Activated CD4-positive, alpha-beta T cell treated with anti-CD3 and anti-CD28 coated beads, Interleukin-2, amount 10 ng/mL, durations not matched to agents 24 days and 14 days (primary cell): ENCODE data around the gene CAPNS1. TPM values are rescaled to one million over a fixed set of nuclear protein-coding genes. Genes with fewer than 3 reads are reported as not detected.
"Not testable (repeated sequence)": the region's sequence is repeated elsewhere in the genome, so short reads cannot be mapped to it uniquely, and the experiment has no call there.

ENCODE experiments used
- DNase-seq: peaks from one replicate; pipeline ENCODE4 v3.0.0; 2022
- H3K27ac Mint-ChIP-seq: one replicate; pipeline ENCODE4 v1.8.0; 2022; ENCODE audit warnings: mild to moderate bottlenecking, mixed read lengths
- H3K27me3 Mint-ChIP-seq: one replicate; pipeline ENCODE4 v1.8.0; 2022; ENCODE audit warnings: mixed read lengths
- H3K36me3 Mint-ChIP-seq: one replicate; pipeline ENCODE4 v1.8.0; 2022; ENCODE audit warnings: low read depth, mild to moderate bottlenecking, mixed read lengths
- H3K4me1 Mint-ChIP-seq: one replicate; pipeline ENCODE4 v1.8.0; 2021; ENCODE audit warnings: mixed read lengths
- H3K4me3 Mint-ChIP-seq: one replicate; pipeline ENCODE4 v1.8.0; 2022; ENCODE audit warnings: mild to moderate bottlenecking, moderate library complexity, mixed read lengths
- H3K9me3 Mint-ChIP-seq: one replicate; pipeline ENCODE4 v1.8.0; 2021; ENCODE audit warnings: mixed read lengths
- intact Hi-C: fragments of 100-400 bp; cut with micrococcal nuclease; formaldehyde crosslinking; loops from one replicate; pipeline ENCODE4 v1.15.1; 2023
- total RNA-seq: library from RNA; stranded (reverse); gene quantifications from 2 replicates; pipeline ENCODE4 v1.2.3, GENCODE V29; 2022

CAPNS1 gene
- total RNA-seq, 1 donor from 2014 or later = 351 TPM

DNA sequence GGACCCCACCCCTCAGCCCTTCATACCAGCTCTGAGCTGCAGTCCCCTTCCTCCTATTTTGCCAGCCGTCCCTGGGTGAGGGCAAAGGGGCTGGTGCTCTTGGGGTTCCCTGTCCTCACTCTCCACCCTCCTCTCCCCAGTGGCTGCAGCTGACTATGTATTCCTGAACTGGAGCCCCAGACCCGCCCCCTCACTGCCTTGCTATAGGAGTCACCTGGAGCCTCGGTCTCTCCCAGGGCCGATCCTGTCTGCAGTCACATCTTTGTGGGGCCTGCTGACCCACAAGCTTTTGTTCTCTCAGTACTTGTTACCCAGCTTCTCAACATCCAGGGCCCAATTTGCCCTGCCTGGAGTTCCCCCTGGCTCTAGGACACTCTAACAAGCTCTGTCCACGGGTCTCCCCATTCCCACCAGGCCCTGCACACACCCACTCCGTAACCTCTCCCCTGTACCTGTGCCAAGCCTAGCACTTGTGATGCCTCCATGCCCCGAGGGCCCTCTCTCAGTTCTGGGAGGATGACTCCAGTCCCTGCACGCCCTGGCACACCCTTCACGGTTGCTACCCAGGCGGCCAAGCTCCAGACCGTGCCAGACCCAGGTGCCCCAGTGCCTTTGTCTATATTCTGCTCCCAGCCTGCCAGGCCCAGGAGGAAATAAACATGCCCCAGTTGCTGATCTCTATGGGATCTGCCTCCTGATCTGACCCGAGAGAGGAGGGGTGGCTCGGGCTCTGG is 10.0 kb downstream of the CAPNS1 start:
- no peak overlapping the region for H3K27ac Mint-ChIP-seq
- intact Hi-C loops = no loop called here
- peaks cover 3% of the 10 kb centered on the region for H3K4me1 Mint-ChIP-seq
- peaks cover 49% of the 10 kb centered on the region for H3K36me3 Mint-ChIP-seq
- H3K4me3 Mint-ChIP-seq = no peak overlapping the region
- no peak for DNase-seq
- H3K9me3 Mint-ChIP-seq = no peaks in the 10 kb centered on the region
- H3K27me3 Mint-ChIP-seq = no peaks in the 10 kb centered on the region

DNA sequence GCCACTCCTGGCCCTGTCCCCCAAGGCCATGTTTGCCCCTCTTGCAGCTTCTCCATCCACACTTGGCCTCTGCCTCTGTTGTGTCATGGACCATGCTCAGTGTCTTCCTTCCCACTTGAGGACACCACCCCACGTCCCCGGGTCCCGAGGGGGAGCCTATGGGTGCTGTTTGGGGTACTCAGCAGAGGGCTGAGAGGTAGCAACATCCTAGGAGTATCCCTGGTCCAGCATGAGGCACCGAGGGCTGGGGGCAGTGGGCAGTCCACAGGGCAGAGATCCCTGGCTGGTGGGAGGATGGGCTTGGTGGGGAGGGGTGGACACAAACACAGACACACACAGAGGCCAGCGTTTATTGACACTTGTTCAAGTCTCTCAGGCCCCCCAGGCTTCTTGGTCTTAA is 10.7 kb downstream of the CAPNS1 start:
- no peak overlapping the region for H3K4me3 Mint-ChIP-seq
- H3K4me1 Mint-ChIP-seq = peaks cover 3% of the 10 kb centered on the region
- H3K27ac Mint-ChIP-seq = no peak overlapping the region
- DNase-seq = no peak
- intact Hi-C loops = no loop called here
- H3K36me3 Mint-ChIP-seq = peaks cover 43% of the 10 kb centered on the region
- no peaks in the 10 kb centered on the region for H3K9me3 Mint-ChIP-seq
- H3K27me3 Mint-ChIP-seq = no peaks in the 10 kb centered on the region

DNA sequence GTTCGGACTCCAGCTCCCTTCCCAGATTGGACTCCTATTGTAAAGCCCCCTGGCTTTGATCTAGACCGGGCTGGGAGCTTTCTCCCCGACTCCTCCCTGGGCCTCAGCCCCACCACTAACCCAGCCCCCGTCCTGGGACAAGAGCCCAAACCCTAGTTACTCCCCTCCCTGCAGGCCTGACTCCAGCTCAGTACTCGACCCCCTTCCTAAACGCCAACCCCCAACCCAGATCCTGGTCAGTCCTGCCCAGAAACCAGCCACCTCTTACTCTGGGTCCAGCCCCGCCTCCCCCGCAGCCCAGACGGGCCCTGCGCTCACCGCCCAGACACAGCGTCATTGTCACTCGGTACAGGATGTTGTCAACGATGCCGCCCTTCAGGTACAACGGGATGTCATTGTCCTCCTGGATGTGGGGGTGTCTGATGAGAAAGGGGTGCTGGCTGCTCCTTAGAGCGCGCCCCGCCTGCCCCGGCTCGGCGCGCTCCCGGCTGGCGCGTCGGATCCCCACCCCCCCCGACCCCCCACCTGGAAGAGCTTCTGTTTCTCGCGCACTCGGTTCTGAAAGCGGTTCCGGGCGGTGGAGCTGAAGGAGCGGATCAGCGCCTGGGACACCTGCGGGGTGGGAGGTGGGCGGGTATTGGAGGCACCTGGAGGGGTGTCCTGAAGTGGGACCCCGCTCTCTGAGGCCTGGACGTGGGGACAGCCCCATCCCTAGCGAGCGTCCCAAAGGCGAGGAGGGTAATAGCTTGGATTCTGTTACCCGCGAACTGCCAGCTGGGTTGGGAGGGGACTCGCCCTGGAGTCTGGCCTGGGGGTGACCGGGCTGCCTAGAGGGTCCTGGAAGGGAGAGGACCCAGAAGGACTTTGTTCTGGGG is 11.5 kb downstream of the CAPNS1 start:
- no peak for DNase-seq
- no peak overlapping the region for H3K27ac Mint-ChIP-seq
- H3K4me3 Mint-ChIP-seq = no peak overlapping the region
- no peaks in the 10 kb centered on the region for H3K27me3 Mint-ChIP-seq
- peaks cover 36% of the 10 kb centered on the region for H3K36me3 Mint-ChIP-seq
- H3K4me1 Mint-ChIP-seq = peaks cover 2% of the 10 kb centered on the region
- H3K9me3 Mint-ChIP-seq = no peaks in the 10 kb centered on the region
- intact Hi-C loops = no loop called here

DNA sequence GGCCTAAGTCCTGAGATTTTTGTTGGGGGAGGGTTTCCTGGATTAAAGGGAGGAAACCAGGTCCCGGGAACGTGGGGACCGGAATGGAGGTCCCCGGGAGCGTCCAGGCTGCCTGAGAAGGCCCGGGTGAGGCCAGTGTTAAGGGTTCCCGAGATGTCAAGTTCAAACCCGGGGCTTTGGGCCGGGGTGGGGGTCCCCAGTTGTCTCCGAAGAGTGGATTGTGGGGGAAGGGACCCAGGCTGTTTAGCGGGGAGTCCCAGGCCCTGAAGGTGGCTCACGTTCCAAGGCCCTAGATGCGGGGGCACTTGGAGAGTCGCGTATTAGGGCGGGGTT is 12.1 kb downstream of the CAPNS1 start:
- no peaks in the 10 kb centered on the region for H3K27me3 Mint-ChIP-seq
- H3K4me3 Mint-ChIP-seq = no peak overlapping the region
- H3K4me1 Mint-ChIP-seq = no peaks in the 10 kb centered on the region
- no peaks in the 10 kb centered on the region for H3K9me3 Mint-ChIP-seq
- intact Hi-C loops = no loop called here
- H3K36me3 Mint-ChIP-seq = peaks cover 30% of the 10 kb centered on the region
- DNase-seq = no peak
- H3K27ac Mint-ChIP-seq = no peak overlapping the region

DNA sequence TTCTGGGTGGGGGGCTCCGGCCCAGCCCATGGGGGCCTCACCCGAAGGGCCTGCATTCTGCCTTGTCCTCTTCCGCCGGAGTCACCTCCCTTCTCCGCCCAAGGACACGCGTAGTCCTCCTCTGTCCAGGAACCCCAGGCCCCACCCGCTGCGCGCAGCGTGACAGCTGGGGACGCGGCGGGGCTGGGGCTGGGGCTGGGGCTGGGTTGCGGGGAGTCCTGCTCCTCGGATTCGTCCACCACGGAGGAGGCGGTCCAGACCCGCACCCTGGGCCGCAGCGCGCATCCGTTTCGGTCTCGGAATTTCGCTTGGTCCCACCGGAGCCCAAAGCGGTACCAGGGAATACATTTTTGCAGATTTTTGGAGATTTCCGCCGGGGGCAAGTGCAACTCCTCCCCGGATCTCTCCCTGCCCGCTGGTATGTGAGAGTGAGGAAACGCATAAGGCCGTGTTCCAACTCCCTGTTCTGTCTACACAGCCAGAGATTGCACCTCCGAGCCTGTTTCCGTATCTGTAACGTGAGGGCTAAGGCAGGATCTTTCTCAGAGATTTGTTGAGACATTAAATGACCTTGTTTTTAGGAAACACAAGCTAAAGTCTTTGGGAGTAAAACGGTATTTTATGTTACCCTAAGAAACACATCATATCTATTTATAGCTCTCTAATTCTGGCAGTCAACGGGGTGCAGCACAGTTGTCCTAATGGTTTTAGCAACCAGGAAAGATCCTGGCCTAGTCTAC is 12.7 kb downstream of the CAPNS1 start, which contains the start of gene COX7A1:
TSS of gene COX7A1 (minus strand) at position 96 of the 740 bp plus-strand sequence. CDS start at position 56, 40 bp downstream.
- no peaks in the 10 kb centered on the region for H3K9me3 Mint-ChIP-seq

DNA sequence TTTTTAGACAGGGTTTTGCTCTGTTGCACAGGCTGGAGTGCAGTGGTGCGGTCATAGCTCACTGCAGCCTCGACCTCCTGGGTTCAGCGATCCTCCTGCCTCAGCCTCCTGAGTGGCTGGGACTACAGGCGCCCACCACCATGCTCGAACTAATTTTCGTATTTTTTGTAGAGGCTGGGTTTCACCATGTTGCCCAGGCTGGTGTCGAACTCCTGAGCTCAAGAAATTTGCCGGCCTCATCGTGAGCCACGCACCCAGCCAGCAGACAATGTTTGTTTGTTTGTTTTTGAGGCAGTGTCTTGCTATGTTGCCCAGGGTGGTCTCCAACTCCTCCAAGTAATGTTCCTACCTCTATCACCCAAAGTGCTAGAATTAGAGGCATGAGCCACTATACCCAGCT is 13.3 kb downstream of the CAPNS1 start:
- Mint-ChIP-seq H3K9me3 (no peaks in the 10 kb centered on the region), H3K4me3 (no peak overlapping the region), H3K36me3 (peaks cover 23% of the 10 kb centered on the region), H3K4me1 (no peaks in the 10 kb centered on the region), H3K27me3 (no peaks in the 10 kb centered on the region), H3K27ac (no peak overlapping the region)
- intact Hi-C loops = no loop called here
- DNase-seq = no peak

More for the DNA sequence above, 12.7 kb downstream of the CAPNS1 start, which contains the start of gene COX7A1:
- intact Hi-C loops = no loop called here
- Mint-ChIP-seq H3K27me3 (no peaks in the 10 kb centered on the region), H3K27ac (no peak within 1 kb of the TSS), H3K4me3 (no peak within 1 kb of the TSS), H3K36me3 (peaks cover 25% of the 10 kb centered on the region), H3K4me1 (no peaks in the 10 kb centered on the region)
- no peak for DNase-seq

DNA sequence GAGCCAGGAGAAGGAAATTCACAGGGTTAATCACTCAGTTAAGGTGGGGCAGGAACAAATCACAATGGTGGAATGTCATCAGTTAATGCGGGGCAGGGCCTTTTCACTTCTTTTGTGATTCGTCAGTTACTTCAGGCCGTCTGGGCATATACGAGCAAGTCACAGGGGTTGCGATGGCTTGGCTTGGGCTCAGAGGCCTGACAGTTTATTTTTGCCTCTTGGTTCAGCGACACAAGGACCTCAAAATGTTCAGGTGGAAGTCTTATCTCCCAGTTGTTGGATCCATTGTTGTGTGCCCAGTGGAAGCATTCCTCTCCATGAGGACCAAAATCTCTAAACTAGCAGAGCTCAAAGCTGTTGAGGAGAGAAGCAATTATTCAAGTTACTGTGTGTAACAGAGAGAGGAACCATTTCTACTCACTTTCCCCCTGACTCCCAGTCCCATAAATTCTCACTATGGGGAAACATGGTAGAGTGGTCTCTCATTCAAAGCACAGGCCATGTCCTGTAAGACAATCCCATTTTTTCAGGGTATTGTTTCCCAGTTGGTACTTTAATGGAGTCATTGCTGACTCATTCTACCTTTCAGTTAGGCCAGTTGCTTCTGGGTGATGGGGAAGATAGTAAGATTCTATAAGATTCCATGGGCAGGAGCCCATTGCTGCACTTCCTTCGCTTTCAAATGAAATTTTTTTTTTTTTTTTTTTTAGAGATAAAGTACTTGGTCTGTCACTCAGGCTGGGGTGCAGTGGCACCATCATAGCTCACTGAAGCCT is 21.1 kb downstream of the CAPNS1 start:
- DNase-seq = no peak
- Mint-ChIP-seq H3K36me3 (peaks cover 8% of the 10 kb centered on the region), H3K27ac (no peak overlapping the region), H3K9me3 (no peaks in the 10 kb centered on the region), H3K4me1 (no peaks in the 10 kb centered on the region), H3K27me3 (no peaks in the 10 kb centered on the region), H3K4me3 (no peak overlapping the region)
- intact Hi-C loops = no loop called here

DNA sequence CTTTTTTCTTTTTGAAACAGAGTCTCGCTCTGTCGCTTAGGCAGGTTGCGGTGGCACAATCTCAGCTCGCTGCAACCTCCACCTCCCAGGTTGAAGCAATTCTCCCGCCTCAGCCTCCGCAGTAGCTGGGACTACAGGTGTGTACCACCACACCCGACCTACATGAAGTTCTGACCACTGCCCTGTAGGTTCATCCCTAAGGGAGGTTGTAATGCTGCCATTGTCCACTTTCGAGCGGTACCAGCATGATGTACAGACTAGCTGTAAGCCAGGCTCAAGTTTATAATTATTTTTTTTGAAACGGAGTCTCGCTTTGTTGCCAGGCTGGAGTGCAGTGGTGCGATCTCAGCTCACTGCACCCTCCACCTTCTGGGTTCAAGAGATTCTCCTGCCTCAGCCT is 23.9 kb downstream of the CAPNS1 start:
- no peaks in the 10 kb centered on the region for H3K4me1 Mint-ChIP-seq
- no peak overlapping the region for H3K27ac Mint-ChIP-seq
- intact Hi-C loops = no loop called here
- H3K27me3 Mint-ChIP-seq = no peaks in the 10 kb centered on the region
- H3K36me3 Mint-ChIP-seq = peaks cover 8% of the 10 kb centered on the region
- no peak overlapping the region for H3K4me3 Mint-ChIP-seq
- no peak for DNase-seq
- no peaks in the 10 kb centered on the region for H3K9me3 Mint-ChIP-seq

DNA sequence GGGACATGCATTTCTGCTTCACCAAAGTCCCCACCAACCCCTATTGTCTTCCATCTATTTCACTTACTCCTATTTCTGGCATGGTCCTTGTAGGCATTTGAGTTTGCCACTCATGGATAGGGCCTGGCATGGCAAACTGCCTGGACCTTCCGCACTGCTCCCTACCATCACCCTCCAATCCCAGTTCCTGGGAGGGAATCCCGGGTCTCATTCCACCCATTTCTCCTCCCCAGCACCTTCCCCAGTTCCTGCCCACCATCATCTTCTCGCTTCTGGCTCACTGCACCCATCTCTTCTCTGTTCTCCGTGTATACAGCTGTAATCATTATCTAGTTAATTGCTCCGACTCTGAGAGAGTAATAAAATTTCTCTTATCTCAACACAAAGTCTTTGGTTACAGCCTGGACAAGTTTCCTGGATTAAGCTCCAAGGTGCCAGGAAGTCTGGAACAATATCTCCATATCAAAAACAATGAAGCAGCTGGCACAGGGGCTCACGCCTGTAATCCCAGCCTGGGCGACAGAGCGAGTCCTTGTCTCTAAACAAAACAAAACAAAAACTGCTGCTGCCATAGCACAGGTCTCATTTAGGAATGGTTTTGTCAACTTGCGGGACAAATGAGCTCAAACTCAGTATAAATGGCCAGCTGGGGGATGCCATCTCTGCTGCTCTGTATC is 29.4 kb downstream of the CAPNS1 start:
- intact Hi-C loops = no loop called here
- Mint-ChIP-seq H3K4me1 (peaks cover 2% of the 10 kb centered on the region), H3K9me3 (no peaks in the 10 kb centered on the region), H3K27ac (no peak overlapping the region), H3K27me3 (no peaks in the 10 kb centered on the region), H3K4me3 (no peak overlapping the region), H3K36me3 (no peaks in the 10 kb centered on the region)
- DNase-seq = no peak

DNA sequence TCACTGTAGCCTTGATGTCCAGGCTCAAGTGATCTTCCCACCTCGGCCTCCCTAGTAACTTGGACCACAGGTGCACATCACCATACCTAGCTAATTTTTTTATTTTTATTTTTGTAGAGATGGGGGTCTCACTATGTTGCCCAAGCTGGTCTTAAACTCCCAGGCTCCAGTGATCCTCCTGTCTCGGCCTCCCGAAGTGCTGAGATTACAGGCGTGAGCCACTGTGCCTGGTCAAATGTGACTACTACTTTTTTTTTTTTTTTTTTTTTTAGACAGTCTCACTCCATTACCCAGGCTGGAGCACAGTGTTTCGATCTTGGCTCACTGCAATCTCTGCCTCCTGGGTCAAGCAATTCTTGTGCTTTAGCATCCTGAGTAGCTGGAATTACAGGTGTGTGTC is 33.0 kb downstream of the CAPNS1 start:
- intact Hi-C loops = no loop called here

DNA sequence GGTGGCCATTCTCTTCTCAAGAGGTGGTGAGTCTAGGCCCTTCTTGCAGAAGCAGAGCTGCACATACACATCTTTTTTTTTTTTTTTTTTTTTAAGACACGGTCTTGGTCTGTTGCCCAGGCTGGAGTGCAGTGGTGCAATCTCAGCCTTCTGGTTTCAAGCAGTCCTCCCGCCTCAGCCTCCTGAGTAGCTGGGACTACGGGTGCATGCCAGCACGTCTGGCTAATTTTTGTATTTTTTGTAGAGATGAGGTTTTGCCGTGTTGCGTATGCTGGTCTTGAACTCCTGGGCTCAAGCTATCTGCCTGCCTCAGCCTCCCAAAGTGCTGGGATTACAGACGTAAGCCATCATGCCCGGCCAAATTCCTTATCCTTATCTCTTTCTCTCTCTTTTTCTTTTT is 34.0 kb downstream of the CAPNS1 start:
- H3K27ac Mint-ChIP-seq, H3K4me1 Mint-ChIP-seq, H3K9me3 Mint-ChIP-seq, DNase-seq, intact Hi-C loops, H3K36me3 Mint-ChIP-seq, H3K27me3 Mint-ChIP-seq, H3K4me3 Mint-ChIP-seq: not testable (repeated sequence)

More for the DNA sequence above, 33.0 kb downstream of the CAPNS1 start:
- no peak overlapping the region for H3K4me3 Mint-ChIP-seq
- no peaks in the 10 kb centered on the region for H3K27me3 Mint-ChIP-seq
- no peaks in the 10 kb centered on the region for H3K36me3 Mint-ChIP-seq
- H3K9me3 Mint-ChIP-seq = peaks cover 4% of the 10 kb centered on the region
- no peak overlapping the region for H3K27ac Mint-ChIP-seq
- peaks cover 2% of the 10 kb centered on the region for H3K4me1 Mint-ChIP-seq
- no peak for DNase-seq

DNA sequence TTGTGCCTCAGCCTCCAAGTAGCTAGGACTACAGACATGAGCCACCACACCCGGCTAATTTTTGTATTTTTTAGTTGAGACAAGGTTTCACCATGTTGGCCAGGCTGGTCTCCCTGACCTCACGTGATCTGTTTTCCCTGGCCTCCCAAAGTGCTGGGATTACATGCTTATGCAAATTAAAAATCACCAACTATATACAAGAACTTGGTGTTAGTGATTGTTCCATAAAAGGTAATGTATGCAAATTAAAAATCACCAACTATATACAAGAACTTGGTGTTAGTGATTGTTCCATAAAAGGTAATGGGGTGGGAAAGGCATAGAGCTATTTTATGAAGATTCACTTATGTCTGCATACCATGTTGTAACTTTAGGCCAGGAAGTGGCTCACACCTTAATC is 39.2 kb downstream of the CAPNS1 start:
- H3K4me3 Mint-ChIP-seq, H3K4me1 Mint-ChIP-seq, H3K9me3 Mint-ChIP-seq, H3K27me3 Mint-ChIP-seq, intact Hi-C loops, DNase-seq, H3K27ac Mint-ChIP-seq, H3K36me3 Mint-ChIP-seq: not testable (repeated sequence)

DNA sequence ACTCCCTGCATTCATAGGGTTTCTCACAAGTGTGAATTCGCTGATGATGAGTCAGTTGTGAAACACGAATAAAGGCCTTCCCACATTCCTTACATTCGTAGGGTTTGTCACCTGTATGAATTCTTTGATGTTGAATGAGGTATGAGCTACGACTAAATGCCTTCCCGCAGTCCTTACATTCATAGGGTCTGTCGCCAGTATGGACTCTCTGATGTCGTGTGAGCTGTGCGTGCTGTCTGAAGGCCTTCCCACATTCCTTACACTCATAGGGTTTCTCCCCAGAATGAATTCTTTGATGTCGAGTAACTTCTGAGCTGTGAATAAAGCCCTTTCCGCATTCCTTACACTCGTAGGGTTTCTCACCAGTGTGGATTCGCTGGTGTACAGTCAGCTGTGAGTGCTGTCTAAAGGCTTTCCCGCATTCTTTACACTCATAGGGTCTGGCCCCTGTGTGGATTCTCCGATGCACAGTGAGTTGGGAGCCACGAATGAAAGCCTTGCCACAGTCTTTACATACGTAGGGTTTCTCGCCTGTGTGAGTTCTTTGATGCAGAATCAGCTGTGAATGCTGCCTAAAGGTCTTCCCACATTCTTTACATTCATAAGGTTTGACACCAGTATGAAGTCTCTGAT is 42.9 kb downstream of the CAPNS1 start:
- intact Hi-C loops = no loop called here
- H3K27ac Mint-ChIP-seq = no peak overlapping the region

More for the DNA sequence above, 42.9 kb downstream of the CAPNS1 start:
- H3K36me3 Mint-ChIP-seq = peaks cover 5% of the 10 kb centered on the region
- DNase-seq = no peak
- no peaks in the 10 kb centered on the region for H3K27me3 Mint-ChIP-seq
- no peaks in the 10 kb centered on the region for H3K9me3 Mint-ChIP-seq
- H3K4me3 Mint-ChIP-seq = no peak overlapping the region
- no peaks in the 10 kb centered on the region for H3K4me1 Mint-ChIP-seq
